Gastrocnemius medialis (tissue), 4 donors: ENCODE data around the gene RDH13.

Source experiments
- CTCF ChIP-seq, 5 experiments: fragments of 450-650 bp in 3 of 5; fragments of 200-600 bp in 2 of 5; sonication (generic) in 2 of 5; IDR thresholded peaks in 4 of 5; conservative IDR thresholded peaks in 1 of 5; 1 replicate in 4 of 5; 2 replicates in 1 of 5; pipeline ENCODE4 v1.5.1; 2016 to 2019; ENCODE audit warnings: antibody characterized with exemption in 5 of 5, mild to moderate bottlenecking in 3 of 5, moderate library complexity in 3 of 5
- POLR2A ChIP-seq, 2 donors: fragments of 450-650 bp; IDR thresholded peaks; one replicate each; pipeline ENCODE4 v1.6.1; 2017; ENCODE audit warnings: antibody characterized with exemption in 2 of 2, mild to moderate bottlenecking in 2 of 2, moderate library complexity in 2 of 2

GRCh38 chr19:55105237-55105636 lies 42.3 kb upstream of the RDH13 start:
- no peak for TF ChIP-seq CTCF (IDR thresholded peaks at IDR 0.05 in 4 of 5, conservative IDR thresholded peaks at IDR 0.05 in 1 of 5)
- no peak for TF ChIP-seq POLR2A (IDR thresholded peaks at IDR 0.05)
